ENCODE results near the gene CCDC85C.
A peak's percentile ranks its signal among the peaks of the same experiment; 100 is the strongest.

Gene CCDC85C

GRCh38 chr14:99522025-99522401, 82.0 kb downstream of the CCDC85C start:
- no peak for DNase-seq (ENCODE audit: low read depth)

GRCh38 chr14:99521176-99522024, 82.6 kb downstream of the CCDC85C start:
- DNase-seq (ENCODE audit: low read depth): no peak

- no peak for DNase-seq (ENCODE audit: low read depth)
These were observed 83.4 kb downstream of the CCDC85C start for GRCh38 chr14:99520571-99521081.

- no peak for DNase-seq (ENCODE audit: low read depth)
These were observed 84.0 kb downstream of the CCDC85C start for GRCh38 chr14:99519931-99520421.

- no peak for DNase-seq (ENCODE audit: low read depth)
These were observed 84.6 kb downstream of the CCDC85C start for GRCh38 chr14:99519347-99519881.

GRCh38 chr14:99518441-99519346, 85.3 kb downstream of the CCDC85C start:
- DNase-seq (ENCODE audit: low read depth): peak; percentile 69

- DNase-seq (ENCODE audit: low read depth): no peak
These were observed 86.2 kb downstream of the CCDC85C start for GRCh38 chr14:99517643-99518381.

- no peak for DNase-seq (ENCODE audit: low read depth)
These were observed 87.0 kb downstream of the CCDC85C start for GRCh38 chr14:99516871-99517642.

GRCh38 chr14:99516156-99516870, 87.7 kb downstream of the CCDC85C start:
- DNase-seq (ENCODE audit: low read depth): no peak

GRCh38 chr14:99515301-99516155, 88.5 kb downstream of the CCDC85C start:
- DNase-seq (ENCODE audit: low read depth): no peak

- DNase-seq (ENCODE audit: low read depth): no peak
These were observed 89.3 kb downstream of the CCDC85C start for GRCh38 chr14:99514552-99515300.

GRCh38 chr14:99513946-99514551, 90.0 kb downstream of the CCDC85C start:
- DNase-seq (ENCODE audit: low read depth): no peak

- no peak for DNase-seq (ENCODE audit: low read depth)
These were observed 90.8 kb downstream of the CCDC85C start for GRCh38 chr14:99513183-99513694.

- DNase-seq (ENCODE audit: low read depth): no peak
These were observed 91.3 kb downstream of the CCDC85C start for GRCh38 chr14:99512571-99513182.

- no peak for DNase-seq (ENCODE audit: low read depth)
These were observed 91.9 kb downstream of the CCDC85C start for GRCh38 chr14:99512110-99512449.

- no peak for DNase-seq (ENCODE audit: low read depth)
These were observed 92.4 kb downstream of the CCDC85C start for GRCh38 chr14:99511421-99512109.

All from ELR (cell line).